ENCODE measurements around the gene PANK4.
"Not testable (repeated sequence)": the region's sequence is repeated elsewhere in the genome, so short reads cannot be mapped to it uniquely, and the experiment has no call there.

PANK4 gene

GRCh38 chr1:2459102-2459753, 67.2 kb downstream of the PANK4 start:
- H3K27me3 ChIP-seq (ENCODE audit: control insufficient read depth in 1 of 2, insufficient read depth in 2 of 2, low read length in 2 of 2) = peaks cover 0 to 41% of the 10 kb centered on the region in 2 donors

GRCh38 chr1:2458687-2459086, 67.7 kb downstream of the PANK4 start:
- no peaks in the 10 kb centered on the region for H3K9me3 ChIP-seq (ENCODE audit: low read length)
- no peak overlapping the region for H3K4me3 ChIP-seq (ENCODE audit: low read depth in 1 of 2, low read length in 2 of 2)
- H3K9ac ChIP-seq (ENCODE audit: low read length) = no peak overlapping the region
- no peak overlapping the region for H3K27ac ChIP-seq (ENCODE audit: low read depth, low read length)
- no peaks in the 10 kb centered on the region for H3K36me3 ChIP-seq (ENCODE audit: insufficient read depth, low read length)
- peaks cover 0 to 39% of the 10 kb centered on the region in 2 donors for H3K27me3 ChIP-seq (ENCODE audit: control insufficient read depth in 1 of 2, insufficient read depth in 2 of 2, low read length in 2 of 2)
- no peaks in the 10 kb centered on the region for H3K4me1 ChIP-seq (ENCODE audit: insufficient read depth, low read length)

More at GRCh38 chr1:2459102-2459753, 67.2 kb downstream of the PANK4 start:
- not testable (repeated sequence) for H3K9ac ChIP-seq (ENCODE audit: low read length); H3K4me3 ChIP-seq (ENCODE audit: low read depth in 1 of 2, low read length in 2 of 2); H3K27ac ChIP-seq (ENCODE audit: low read depth, low read length); H3K36me3 ChIP-seq (ENCODE audit: insufficient read depth, low read length); H3K9me3 ChIP-seq (ENCODE audit: low read length); H3K4me1 ChIP-seq (ENCODE audit: insufficient read depth, low read length)

Measured in muscle layer of colon (tissue), 2 donors.